OCI-LY3 (cell line): Measurements from ENCODE around the gene ACACB.

Experiments
- H2AFZ ChIP-seq: fragments of 200-600, 300-600 bp; shearing (Covaris generic); 2 replicates; pipeline ENCODE4 v1.6.0; 2014; ENCODE audit warnings: antibody characterized with exemption, low read depth, low read length
- H3K27ac ChIP-seq: fragments of 200-600, 300-600 bp; sonication (generic); 2 replicates; pipeline ENCODE4 v1.5.1; 2014; ENCODE audit warnings: mild to moderate bottlenecking, low read length, moderate library complexity, mixed read lengths
- H3K27me3 ChIP-seq: fragments of 200-600, 300-600 bp; sonication (generic); 2 replicates; pipeline ENCODE4 v1.6.1; 2014; ENCODE audit warnings: low read depth, low read length, mixed read lengths
- H3K36me3 ChIP-seq: fragments of 200-600, 300-600 bp; sonication (generic); replicated peaks from 2 replicates; pipeline ENCODE3; 2014; ENCODE audit warnings: low read depth, low read length, mixed read lengths
- H3K4me1 ChIP-seq: fragments of 300-600, 200-600 bp; sonication (generic); 2 replicates; pipeline ENCODE4 v1.6.1; 2014; ENCODE audit warnings: low read length, mixed read lengths
- H3K4me2 ChIP-seq: fragments of 200-600, 300-600 bp; sonication (generic); 2 replicates; pipeline ENCODE4 v1.6.1; 2014; ENCODE audit warnings: low read length, mixed read lengths
- H3K4me3 ChIP-seq: fragments of 300-600, 200-600 bp; sonication (generic); 2 replicates; pipeline ENCODE4 v1.5.1; 2014; ENCODE audit warnings: antibody characterized with exemption, mild to moderate bottlenecking, low read length, moderate library complexity
- H3K79me2 ChIP-seq: fragments of 300-600, 200-600 bp; shearing (Covaris generic); 2 replicates; pipeline ENCODE4 v1.6.1; 2014; ENCODE audit warnings: mild to moderate bottlenecking, low read length, mixed read lengths
- H3K9ac ChIP-seq: fragments of 300-600, 200-600 bp; shearing (Covaris generic); 2 replicates; pipeline ENCODE4 v1.6.0; 2014; ENCODE audit warnings: mild to moderate bottlenecking, low read length, moderate library complexity
- H3K9me3 ChIP-seq: fragments of 200-600, 300-600 bp; shearing (Covaris generic); 2 replicates; pipeline ENCODE4 v1.6.1; 2014; ENCODE audit warnings: low read length, mixed read lengths; ENCODE audit not compliant: insufficient read depth
- H4K20me1 ChIP-seq: fragments of 200-600, 300-600 bp; sonication (generic); 2 replicates; pipeline ENCODE4 v1.6.1; 2016; ENCODE audit warnings: low read length, mixed read lengths; ENCODE audit not compliant: insufficient read depth
- CTCF ChIP-seq: fragments of 200-600, 300-600 bp; sonication (generic); IDR thresholded peaks from 2 replicates; pipeline ENCODE4 v1.5.1; 2014; ENCODE audit warnings: antibody characterized with exemption, low read length, low read depth
- EZH2phosphoT487 ChIP-seq: fragments of 200-600 bp; shearing (Covaris generic); IDR thresholded peaks from 2 replicates; pipeline ENCODE4 v1.6.1; 2018; ENCODE audit warnings: antibody characterized with exemption, mixed run types, low read depth

The ACACB gene

GRCh38 chr12:109259545-109259895, 143.1 kb downstream of the ACACB start:
- Histone ChIP-seq H4K20me1 (no peaks in the 10 kb centered on the region), H3K27ac (no peak overlapping the region), H3K27me3 (no peaks in the 10 kb centered on the region), H3K4me1 (no peaks in the 10 kb centered on the region; the same call in 1 of the 2 replicates), H2AFZ (no peak overlapping the region), H3K9ac (no peak overlapping the region), H3K79me2 (no peaks in the 10 kb centered on the region), H3K4me3 (no peak overlapping the region), H3K9me3 (no peaks in the 10 kb centered on the region), H3K36me3 (no peaks in the 10 kb centered on the region), H3K4me2 (no peak overlapping the region)
- no peak for TF ChIP-seq CTCF
- no peak for TF ChIP-seq EZH2phosphoT487

GRCh38 chr12:109261087-109261486, 144.7 kb downstream of the ACACB start:
- no peaks in the 10 kb centered on the region for H3K79me2 ChIP-seq
- no peak for TF ChIP-seq EZH2phosphoT487
- TF ChIP-seq CTCF = no peak
- no peaks in the 10 kb centered on the region for H3K9me3 ChIP-seq
- H3K4me3 ChIP-seq = no peak overlapping the region
- no peaks in the 10 kb centered on the region for H4K20me1 ChIP-seq
- H3K27me3 ChIP-seq = no peaks in the 10 kb centered on the region
- H3K4me2 ChIP-seq = no peak overlapping the region
- no peak overlapping the region for H2AFZ ChIP-seq
- no peak overlapping the region for H3K9ac ChIP-seq
- H3K36me3 ChIP-seq = no peaks in the 10 kb centered on the region
- H3K4me1 ChIP-seq = no peaks in the 10 kb centered on the region; the same call in 1 of the 2 replicates
- H3K27ac ChIP-seq = no peak overlapping the region

GRCh38 chr12:109261939-109262338, 145.6 kb downstream of the ACACB start:
- Histone ChIP-seq H4K20me1 (no peaks in the 10 kb centered on the region), H3K4me2 (no peak overlapping the region), H3K36me3 (no peaks in the 10 kb centered on the region), H3K79me2 (no peaks in the 10 kb centered on the region), H3K4me1 (no peaks in the 10 kb centered on the region; the same call in 1 of the 2 replicates), H3K9me3 (no peaks in the 10 kb centered on the region), H3K27me3 (no peaks in the 10 kb centered on the region), H3K9ac (no peak overlapping the region), H2AFZ (no peak overlapping the region), H3K27ac (no peak overlapping the region), H3K4me3 (no peak overlapping the region)
- TF ChIP-seq CTCF (no peak), EZH2phosphoT487 (no peak)

- no peaks in the 10 kb centered on the region; the same call in 1 of the 2 replicates for H3K4me1 ChIP-seq
- TF ChIP-seq EZH2phosphoT487 = no peak
- TF ChIP-seq CTCF = no peak
These were observed 147.1 kb downstream of the ACACB start for GRCh38 chr12:109263439-109263838.

More at GRCh38 chr12:109263439-109263838, 147.1 kb downstream of the ACACB start:
- H3K36me3 ChIP-seq = no peaks in the 10 kb centered on the region
- H3K9ac ChIP-seq = no peak overlapping the region
- no peaks in the 10 kb centered on the region for H3K79me2 ChIP-seq
- H3K4me3 ChIP-seq = no peak overlapping the region
- no peaks in the 10 kb centered on the region for H4K20me1 ChIP-seq
- H3K27ac ChIP-seq = no peak overlapping the region
- no peaks in the 10 kb centered on the region for H3K9me3 ChIP-seq
- no peak overlapping the region for H3K4me2 ChIP-seq
- H2AFZ ChIP-seq = no peak overlapping the region
- no peaks in the 10 kb centered on the region for H3K27me3 ChIP-seq
